ENCODE measurements around the gene PTPN1.
"Not testable (repeated sequence)": the region's sequence is repeated elsewhere in the genome, so short reads cannot be mapped to it uniquely, and the experiment has no call there.

The PTPN1 gene

GRCh38 chr20:50509923-50510705 lies at the start of gene PTPN1:
Gene PTPN1 (plus strand): TSS chr20:50510383. CDS start chr20:50510528, 145 bp downstream.
- peak; percentile 98 for DNase-seq

- peak; percentile 79 for DNase-seq
Measured at GRCh38 chr20:50460608-50461267, 49.4 kb upstream of the PTPN1 start.

GRCh38 chr20:50462093-50462690 lies 48.0 kb upstream of the PTPN1 start:
- no peak for DNase-seq

GRCh38 chr20:50464026-50464724 lies 46.0 kb upstream of the PTPN1 start:
- peak; percentile 43 for DNase-seq

- no peak for DNase-seq
Measured at GRCh38 chr20:50464725-50465650, 45.2 kb upstream of the PTPN1 start.

GRCh38 chr20:50467174-50467573 lies 43.0 kb upstream of the PTPN1 start:
- no peak for DNase-seq

- peak; percentile 12 for DNase-seq
Measured at GRCh38 chr20:50467718-50468356, 42.3 kb upstream of the PTPN1 start.

GRCh38 chr20:50468378-50468798 lies 41.8 kb upstream of the PTPN1 start:
- DNase-seq, result no peak

- no peak for DNase-seq
Measured at GRCh38 chr20:50469176-50469723, 40.9 kb upstream of the PTPN1 start.

GRCh38 chr20:50469796-50470195 lies 40.4 kb upstream of the PTPN1 start:
- DNase-seq, result no peak

- DNase-seq, result no peak
Measured at GRCh38 chr20:50470264-50470858, 39.8 kb upstream of the PTPN1 start.

- no peak for DNase-seq
Measured at GRCh38 chr20:50471231-50471630, 39.0 kb upstream of the PTPN1 start.

- DNase-seq, result no peak
Measured at GRCh38 chr20:50472693-50473664, 37.2 kb upstream of the PTPN1 start.

- not testable (repeated sequence) for DNase-seq
Measured at GRCh38 chr20:50474356-50474755, 35.8 kb upstream of the PTPN1 start.

GRCh38 chr20:50475681-50476292 lies 34.4 kb upstream of the PTPN1 start:
- DNase-seq, result no peak

GRCh38 chr20:50477239-50477872 lies 32.8 kb upstream of the PTPN1 start:
- DNase-seq, result no peak

GRCh38 chr20:50478162-50478990 lies 31.8 kb upstream of the PTPN1 start:
- peak; percentile 65 for DNase-seq

GRCh38 chr20:50481741-50482140 lies 28.4 kb upstream of the PTPN1 start:
- DNase-seq, result no peak
